OCI-LY3 (cell line): ENCODE data around the gene PLEKHA4.

ENCODE experiments used
- H2AFZ ChIP-seq: fragments of 200-600, 300-600 bp; shearing (Covaris generic); 2 replicates; pipeline ENCODE4 v1.6.0; 2014; ENCODE audit warnings: antibody characterized with exemption, low read depth, low read length
- H3K27ac ChIP-seq: fragments of 200-600, 300-600 bp; sonication (generic); 2 replicates; pipeline ENCODE4 v1.5.1; 2014; ENCODE audit warnings: mild to moderate bottlenecking, low read length, moderate library complexity, mixed read lengths
- H3K27me3 ChIP-seq: fragments of 200-600, 300-600 bp; sonication (generic); 2 replicates; pipeline ENCODE4 v1.6.1; 2014; ENCODE audit warnings: low read depth, low read length, mixed read lengths
- H3K36me3 ChIP-seq: fragments of 200-600, 300-600 bp; sonication (generic); replicated peaks from 2 replicates; pipeline ENCODE3; 2014; ENCODE audit warnings: low read depth, low read length, mixed read lengths
- H3K4me1 ChIP-seq: fragments of 300-600, 200-600 bp; sonication (generic); 2 replicates; pipeline ENCODE4 v1.6.1; 2014; ENCODE audit warnings: low read length, mixed read lengths
- H3K4me2 ChIP-seq: fragments of 200-600, 300-600 bp; sonication (generic); 2 replicates; pipeline ENCODE4 v1.6.1; 2014; ENCODE audit warnings: low read length, mixed read lengths
- H3K4me3 ChIP-seq: fragments of 300-600, 200-600 bp; sonication (generic); 2 replicates; pipeline ENCODE4 v1.5.1; 2014; ENCODE audit warnings: antibody characterized with exemption, mild to moderate bottlenecking, low read length, moderate library complexity
- H3K79me2 ChIP-seq: fragments of 300-600, 200-600 bp; shearing (Covaris generic); 2 replicates; pipeline ENCODE4 v1.6.1; 2014; ENCODE audit warnings: mild to moderate bottlenecking, low read length, mixed read lengths
- H3K9ac ChIP-seq: fragments of 300-600, 200-600 bp; shearing (Covaris generic); 2 replicates; pipeline ENCODE4 v1.6.0; 2014; ENCODE audit warnings: mild to moderate bottlenecking, low read length, moderate library complexity
- H3K9me3 ChIP-seq: fragments of 200-600, 300-600 bp; shearing (Covaris generic); 2 replicates; pipeline ENCODE4 v1.6.1; 2014; ENCODE audit warnings: low read length, mixed read lengths; ENCODE audit not compliant: insufficient read depth
- H4K20me1 ChIP-seq: fragments of 200-600, 300-600 bp; sonication (generic); 2 replicates; pipeline ENCODE4 v1.6.1; 2016; ENCODE audit warnings: low read length, mixed read lengths; ENCODE audit not compliant: insufficient read depth
- CTCF ChIP-seq: fragments of 200-600, 300-600 bp; sonication (generic); IDR thresholded peaks from 2 replicates; pipeline ENCODE4 v1.5.1; 2014; ENCODE audit warnings: antibody characterized with exemption, low read length, low read depth
- EZH2phosphoT487 ChIP-seq: fragments of 200-600 bp; shearing (Covaris generic); IDR thresholded peaks from 2 replicates; pipeline ENCODE4 v1.6.1; 2018; ENCODE audit warnings: antibody characterized with exemption, mixed run types, low read depth

The PLEKHA4 gene

GRCh38 chr19:48845384-48845783, 23.0 kb downstream of the PLEKHA4 start:
- Histone ChIP-seq H3K9ac (no peak overlapping the region), H3K4me2 (no peak overlapping the region), H3K79me2 (no peaks in the 10 kb centered on the region), H3K4me1 (no peaks in the 10 kb centered on the region), H3K27ac (no peak overlapping the region), H2AFZ (no peak overlapping the region), H3K36me3 (no peaks in the 10 kb centered on the region), H4K20me1 (no peaks in the 10 kb centered on the region), H3K4me3 (no peak overlapping the region), H3K9me3 (no peaks in the 10 kb centered on the region), H3K27me3 (no peaks in the 10 kb centered on the region)
- TF ChIP-seq CTCF: no peak
- TF ChIP-seq EZH2phosphoT487: no peak

GRCh38 chr19:48844472-48844871, 23.9 kb downstream of the PLEKHA4 start:
- no peaks in the 10 kb centered on the region for H3K27me3 ChIP-seq
- no peak for TF ChIP-seq EZH2phosphoT487
- TF ChIP-seq CTCF: no peak
- H2AFZ ChIP-seq: no peak overlapping the region
- H3K4me3 ChIP-seq: no peak overlapping the region
- no peaks in the 10 kb centered on the region for H3K36me3 ChIP-seq
- no peaks in the 10 kb centered on the region for H4K20me1 ChIP-seq
- no peaks in the 10 kb centered on the region for H3K4me1 ChIP-seq
- H3K4me2 ChIP-seq: no peak overlapping the region
- H3K9me3 ChIP-seq: no peaks in the 10 kb centered on the region
- H3K79me2 ChIP-seq: no peaks in the 10 kb centered on the region
- H3K27ac ChIP-seq: no peak overlapping the region
- H3K9ac ChIP-seq: no peak overlapping the region

GRCh38 chr19:48842789-48843162, 25.6 kb downstream of the PLEKHA4 start:
- TF ChIP-seq EZH2phosphoT487 (no peak), CTCF (peak; percentile 92)
- Histone ChIP-seq H3K9me3 (no peaks in the 10 kb centered on the region), H3K4me2 (no peak overlapping the region), H3K36me3 (no peaks in the 10 kb centered on the region), H3K27ac (no peak overlapping the region), H3K27me3 (no peaks in the 10 kb centered on the region), H3K9ac (no peak overlapping the region), H3K4me1 (no peaks in the 10 kb centered on the region), H4K20me1 (no peaks in the 10 kb centered on the region), H3K4me3 (no peak overlapping the region), H3K79me2 (no peaks in the 10 kb centered on the region), H2AFZ (no peak overlapping the region)

GRCh38 chr19:48841571-48841970, 26.8 kb downstream of the PLEKHA4 start:
- H3K4me3 ChIP-seq: no peak overlapping the region
- H3K27ac ChIP-seq: no peak overlapping the region
- H3K36me3 ChIP-seq: no peaks in the 10 kb centered on the region

More at GRCh38 chr19:48841571-48841970, 26.8 kb downstream of the PLEKHA4 start:
- Histone ChIP-seq H2AFZ (no peak overlapping the region), H3K79me2 (no peaks in the 10 kb centered on the region), H3K4me2 (no peak overlapping the region), H3K4me1 (peaks cover 3% of the 10 kb centered on the region), H4K20me1 (no peaks in the 10 kb centered on the region), H3K9me3 (no peaks in the 10 kb centered on the region), H3K27me3 (no peaks in the 10 kb centered on the region), H3K9ac (no peak overlapping the region)
- no peak for TF ChIP-seq EZH2phosphoT487
- no peak for TF ChIP-seq CTCF
